Measurements from ENCODE around the gene A1CF.
"Not testable (repeated sequence)": the region's sequence is repeated elsewhere in the genome, so short reads cannot be mapped to it uniquely, and the experiment has no call there.

A1CF gene, protein sequence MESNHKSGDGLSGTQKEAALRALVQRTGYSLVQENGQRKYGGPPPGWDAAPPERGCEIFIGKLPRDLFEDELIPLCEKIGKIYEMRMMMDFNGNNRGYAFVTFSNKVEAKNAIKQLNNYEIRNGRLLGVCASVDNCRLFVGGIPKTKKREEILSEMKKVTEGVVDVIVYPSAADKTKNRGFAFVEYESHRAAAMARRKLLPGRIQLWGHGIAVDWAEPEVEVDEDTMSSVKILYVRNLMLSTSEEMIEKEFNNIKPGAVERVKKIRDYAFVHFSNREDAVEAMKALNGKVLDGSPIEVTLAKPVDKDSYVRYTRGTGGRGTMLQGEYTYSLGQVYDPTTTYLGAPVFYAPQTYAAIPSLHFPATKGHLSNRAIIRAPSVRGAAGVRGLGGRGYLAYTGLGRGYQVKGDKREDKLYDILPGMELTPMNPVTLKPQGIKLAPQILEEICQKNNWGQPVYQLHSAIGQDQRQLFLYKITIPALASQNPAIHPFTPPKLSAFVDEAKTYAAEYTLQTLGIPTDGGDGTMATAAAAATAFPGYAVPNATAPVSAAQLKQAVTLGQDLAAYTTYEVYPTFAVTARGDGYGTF

DNA sequence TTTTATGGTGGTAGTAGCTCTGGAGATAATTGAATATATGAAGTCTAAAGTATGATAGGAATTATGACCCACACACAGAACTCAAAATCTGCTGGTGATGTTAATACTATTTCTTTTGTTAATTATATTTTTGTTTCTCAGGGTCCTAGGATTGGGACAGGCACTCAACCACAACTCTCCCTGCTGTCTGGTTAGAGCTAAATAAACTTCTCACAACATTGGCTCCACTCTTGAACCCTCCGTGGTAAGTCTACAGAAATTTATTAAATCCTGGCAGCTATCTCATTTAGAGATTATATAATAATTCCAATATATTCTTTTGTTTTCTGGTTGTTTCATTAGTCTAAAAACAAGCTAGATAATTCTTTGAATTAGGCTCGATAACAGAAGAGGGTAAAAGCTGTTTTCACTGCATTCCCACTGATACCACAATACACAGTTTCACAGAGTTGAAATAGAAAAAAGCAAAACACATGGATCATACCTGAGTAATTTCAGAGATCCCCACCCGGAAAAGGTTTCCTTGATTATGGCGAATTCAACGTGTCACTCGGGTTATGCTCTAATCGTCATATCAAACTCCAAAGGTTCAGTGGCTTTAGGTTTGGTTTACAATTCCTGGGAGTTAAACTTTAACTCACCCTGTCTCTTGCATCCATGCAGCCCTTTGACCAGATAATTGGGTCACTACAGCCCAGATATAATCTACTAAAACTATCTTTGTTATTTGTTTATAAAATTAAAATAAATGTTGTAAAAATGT, at the start of gene A1CF:
Gene A1CF, minus strand, starts transcription at position 531 of the 763 bp plus-strand sequence. CDS start 25,687 bp downstream, outside the sequence.
- no peak for DNase-seq

DNA sequence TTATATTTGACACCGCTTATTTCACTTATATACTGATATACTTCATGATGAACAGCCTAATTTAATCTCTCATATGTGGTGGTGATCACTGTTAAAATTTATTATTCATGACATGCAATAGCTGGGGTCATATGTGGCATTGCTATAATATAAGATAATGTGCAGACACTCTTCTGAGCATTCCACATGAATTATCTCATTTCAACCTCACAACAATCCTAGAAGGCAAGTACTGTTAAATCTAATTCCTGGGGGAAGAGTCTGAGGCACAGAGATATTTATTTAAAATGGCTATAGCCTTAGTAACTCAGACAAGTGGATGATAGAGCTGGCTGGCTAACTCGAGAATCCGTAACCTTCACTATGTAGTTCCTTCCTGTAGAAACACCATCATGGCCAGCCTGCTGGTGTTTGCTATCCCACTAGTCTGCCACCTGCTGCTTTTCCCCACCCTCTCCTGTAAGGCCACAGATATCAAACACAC, 46.6 kb upstream of the A1CF start:
- no peak for DNase-seq

DNA sequence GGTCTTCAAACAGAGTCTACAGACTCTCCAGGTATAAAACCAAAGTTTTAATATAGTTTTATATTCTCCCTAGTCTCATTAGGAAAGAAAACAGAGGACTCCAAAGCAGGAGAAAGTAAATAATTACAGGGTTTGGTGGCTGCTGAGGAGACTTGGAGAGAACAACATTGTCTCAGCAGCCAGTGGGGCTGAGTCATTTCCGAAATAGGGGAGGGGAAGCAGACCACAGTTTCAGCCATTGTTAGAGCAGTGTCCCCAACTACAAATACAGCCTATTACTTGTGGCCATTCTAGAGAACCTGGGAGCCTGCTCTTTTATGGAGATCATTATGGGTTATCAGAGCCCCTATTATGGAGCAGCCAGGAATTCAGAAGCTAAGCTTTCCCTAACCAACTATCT, 44.2 kb upstream of the A1CF start:
- DNase-seq: no peak

DNA sequence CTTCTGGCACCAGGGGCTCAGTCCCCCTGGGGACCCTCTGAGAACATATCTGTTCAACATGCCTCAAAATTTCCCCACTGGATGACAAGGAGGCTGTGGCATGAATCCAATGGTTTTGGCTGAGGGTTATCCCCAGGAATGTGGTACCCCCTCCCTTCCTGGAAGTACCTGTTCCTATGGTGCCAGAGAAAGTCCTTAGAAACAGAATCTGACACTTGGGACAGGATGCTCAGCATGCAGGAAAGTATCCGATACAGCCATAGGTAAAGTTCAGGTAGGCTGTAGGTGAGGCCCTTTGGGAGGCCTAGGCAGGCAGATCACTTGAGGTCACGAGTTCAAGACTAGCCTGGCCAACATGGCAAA, 42.7 kb upstream of the A1CF start:
- no peak for DNase-seq

DNA sequence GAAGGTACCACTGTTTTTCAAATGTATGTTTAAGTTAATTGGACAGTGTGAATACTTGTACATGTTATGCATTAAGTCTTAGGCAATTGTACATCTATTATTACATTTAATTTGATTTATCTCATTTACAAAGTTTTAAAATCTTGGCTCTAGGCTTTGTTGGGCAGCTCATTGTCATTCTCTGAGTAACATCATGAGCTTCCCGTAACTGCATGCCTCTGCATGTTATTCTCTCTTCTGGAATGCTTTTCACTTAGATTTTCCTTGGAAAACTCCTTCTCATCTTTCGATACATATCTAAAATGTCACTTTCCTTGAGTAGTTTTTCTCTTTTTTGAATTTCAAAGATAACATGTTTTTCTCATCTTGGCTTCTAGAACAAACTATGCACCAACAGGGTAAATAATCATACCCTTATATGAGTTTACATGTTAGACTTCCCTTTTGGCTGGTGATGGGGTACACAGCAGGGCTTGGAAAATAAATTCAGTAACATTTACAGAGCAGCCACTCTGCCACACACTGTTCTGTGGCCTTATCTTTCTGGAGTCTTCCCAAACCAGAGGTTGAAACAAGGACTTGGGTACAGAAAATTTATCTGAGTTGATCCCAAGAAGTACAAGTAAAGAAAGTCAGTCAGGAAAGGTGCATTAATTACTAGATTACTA, 42.2 kb upstream of the A1CF start:
- no peak for DNase-seq

DNA sequence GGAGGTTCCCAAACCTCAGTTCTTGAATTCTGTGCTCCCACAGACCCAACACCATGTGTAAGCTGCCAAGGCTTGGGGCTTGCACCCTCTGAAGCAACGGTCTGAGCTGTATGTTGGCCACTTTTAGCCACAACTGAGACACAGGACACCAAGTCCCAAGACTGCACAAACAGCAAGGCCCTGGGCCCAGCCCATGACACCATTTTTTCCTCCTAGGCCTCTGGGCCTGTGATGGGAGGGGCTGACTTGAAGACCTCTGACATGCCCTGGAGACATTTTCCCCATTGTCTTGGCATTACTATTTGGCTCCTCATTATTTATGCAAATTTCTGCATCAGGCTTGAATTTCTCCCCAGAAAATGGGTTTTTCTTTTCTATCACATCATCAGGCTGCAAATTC, 38.0 kb upstream of the A1CF start:
- DNase-seq: not testable (repeated sequence)

DNA sequence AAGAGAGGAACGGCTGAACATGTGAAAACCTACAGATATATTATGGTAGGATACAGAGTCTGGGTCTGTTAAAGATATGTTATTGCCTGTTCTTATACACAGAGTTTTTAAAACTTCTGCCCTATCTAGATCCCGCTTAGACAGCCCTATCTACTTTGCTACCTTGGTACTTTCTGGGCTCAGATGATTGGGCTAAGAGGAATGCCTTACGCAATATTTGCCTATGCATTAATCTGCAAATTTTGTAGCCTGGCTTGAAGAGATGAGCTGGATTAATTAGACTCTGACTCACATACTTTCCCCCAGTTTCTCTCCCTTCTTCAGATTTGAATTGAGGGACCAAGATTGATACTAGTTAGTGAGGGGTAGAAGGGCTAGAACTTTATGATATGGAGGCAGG, 33.6 kb upstream of the A1CF start:
- no peak for DNase-seq

DNA sequence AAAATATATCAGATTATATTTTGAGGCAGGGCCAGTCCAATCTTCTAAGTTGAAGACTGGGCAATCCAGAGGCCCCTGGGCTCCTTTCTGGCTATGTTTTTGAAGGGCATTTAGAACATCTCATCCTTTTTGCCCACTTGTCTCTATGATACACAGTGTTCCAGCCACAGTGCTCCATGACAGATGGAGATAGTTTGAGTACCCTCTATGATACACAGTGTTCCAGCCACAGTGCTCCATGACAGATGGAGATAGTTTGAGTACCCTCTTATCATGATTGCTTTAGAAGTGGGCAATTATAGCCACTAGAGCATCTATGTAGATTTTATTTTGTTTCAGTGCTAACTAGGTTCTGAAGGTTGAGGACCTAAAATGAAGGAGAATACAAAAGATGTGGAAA, 33.1 kb upstream of the A1CF start:
- no peak for DNase-seq

DNA sequence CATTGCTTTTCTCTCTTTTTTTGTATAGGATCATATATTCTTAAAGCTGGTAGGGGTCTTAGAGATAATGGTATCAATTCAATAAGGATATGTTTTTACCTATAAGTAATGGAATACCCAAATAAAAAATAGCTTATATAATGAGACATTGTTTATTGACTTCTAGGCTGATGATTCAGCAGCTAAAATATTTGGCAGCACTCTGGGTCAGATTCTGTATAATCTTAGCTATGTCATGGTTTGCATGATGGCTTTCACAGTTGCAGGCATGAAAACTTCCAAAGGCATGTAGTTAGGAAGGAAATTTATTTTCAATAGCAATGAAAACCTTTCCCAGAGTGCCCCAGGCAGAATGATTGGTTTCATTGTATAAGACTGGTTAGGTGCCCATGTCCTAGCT, 32.1 kb upstream of the A1CF start:
- DNase-seq: no peak

DNA sequence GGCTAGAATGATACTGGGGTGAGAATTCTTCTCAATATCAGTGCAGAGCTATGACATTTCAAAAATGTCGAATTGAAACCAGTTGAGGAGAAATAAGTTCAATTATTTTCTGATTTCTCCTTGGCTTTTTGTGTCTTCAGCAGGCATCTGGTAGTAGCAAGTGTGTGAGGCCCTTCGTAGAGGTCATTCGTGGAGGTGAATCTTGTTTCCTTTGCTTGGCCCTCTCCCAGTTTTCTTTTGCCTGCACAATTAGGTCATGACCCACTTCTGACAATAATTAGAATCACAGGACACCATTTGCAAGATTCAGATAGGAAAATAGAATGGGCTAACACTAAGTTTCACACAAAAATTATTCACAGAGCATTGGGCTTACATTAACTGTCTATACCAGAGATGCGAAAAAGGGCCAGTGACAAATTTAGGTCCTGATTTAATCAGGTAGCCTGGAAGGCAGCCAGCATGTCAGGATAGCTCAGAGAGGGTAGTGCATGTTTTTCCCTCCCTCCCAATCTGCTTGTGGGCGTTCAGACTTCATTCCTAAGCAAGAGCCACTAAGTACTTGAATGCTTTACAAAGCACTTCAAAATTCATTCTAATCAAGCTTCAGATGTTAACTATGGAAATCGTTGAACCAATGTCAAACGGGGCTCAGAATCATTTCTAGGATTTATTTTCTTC, 24.0 kb upstream of the A1CF start:
- no peak for DNase-seq

DNA sequence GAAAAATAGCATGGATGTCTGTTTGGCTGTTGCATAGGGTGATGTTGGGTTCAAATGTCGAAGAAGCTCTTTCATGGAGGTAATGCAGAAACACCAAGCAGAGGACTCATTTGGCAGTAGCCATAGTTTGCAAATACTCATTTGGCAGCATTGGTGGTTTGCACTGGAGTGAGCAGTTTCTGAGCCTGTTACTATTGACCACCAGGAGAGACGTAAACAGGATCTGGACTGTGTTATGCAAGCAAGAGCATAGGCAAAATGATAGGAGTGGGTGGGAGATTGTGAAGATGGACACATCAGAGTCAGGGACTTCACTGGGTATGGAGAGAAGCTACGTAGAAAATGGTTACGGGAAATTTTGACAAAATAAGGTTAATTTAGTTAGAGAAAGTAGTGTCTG, 22.9 kb upstream of the A1CF start:
- DNase-seq: no peak

DNA sequence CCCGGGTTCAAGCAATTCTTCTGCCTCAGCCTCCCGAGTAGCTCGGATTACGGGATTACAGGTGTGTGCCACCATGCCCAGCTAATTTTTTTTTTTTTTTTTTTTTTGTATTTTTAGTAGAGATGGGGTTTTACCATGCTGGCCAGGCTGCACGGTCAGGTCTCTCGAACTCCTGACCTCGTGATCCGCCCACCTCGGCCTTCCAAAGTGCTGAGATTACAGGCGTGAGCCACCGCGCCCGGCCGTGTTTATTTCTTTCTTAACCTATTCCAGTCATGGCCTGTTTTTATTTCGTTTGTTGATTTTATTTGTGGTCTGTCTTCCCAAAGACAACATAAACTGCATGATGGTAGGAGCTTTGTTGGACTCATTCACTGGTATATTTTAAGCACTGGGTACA, 20.4 kb upstream of the A1CF start:
- not testable (repeated sequence) for DNase-seq

DNA sequence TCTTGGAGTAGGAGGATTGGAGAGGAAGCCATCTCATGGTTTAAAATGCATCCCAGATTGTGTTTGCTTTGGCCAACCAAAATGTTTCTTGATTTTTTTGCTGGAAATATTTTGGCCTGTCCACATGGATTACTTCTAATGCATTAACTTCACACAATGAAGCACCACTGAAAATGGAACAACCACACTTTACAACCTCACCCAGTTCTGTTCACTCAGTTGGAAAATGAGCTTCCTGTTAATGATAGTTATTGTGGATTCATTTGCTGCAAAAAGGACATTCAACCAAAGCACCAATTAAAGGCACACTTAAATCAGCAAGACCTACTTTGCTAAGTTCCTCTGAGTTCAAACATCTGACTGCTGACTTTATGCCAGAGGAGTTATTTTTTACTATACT, 11.3 kb upstream of the A1CF start:
- no peak for DNase-seq

DNA sequence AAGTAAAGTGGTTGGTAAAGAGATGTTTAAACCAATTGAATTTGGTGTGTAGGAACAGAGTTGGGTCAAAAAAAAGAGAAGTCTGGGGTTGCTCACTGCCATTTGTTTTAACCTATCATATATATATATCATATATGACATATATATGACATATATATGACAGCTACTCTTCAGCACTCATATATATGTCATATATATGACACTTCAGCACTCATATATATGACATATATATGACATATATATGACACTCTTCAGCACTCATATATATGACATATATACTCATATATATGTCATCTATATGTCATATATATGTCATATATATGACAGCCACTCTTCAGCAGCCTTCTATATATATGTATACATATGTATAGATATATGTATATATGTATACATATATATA, 8.9 kb upstream of the A1CF start:
- DNase-seq: no peak

DNA sequence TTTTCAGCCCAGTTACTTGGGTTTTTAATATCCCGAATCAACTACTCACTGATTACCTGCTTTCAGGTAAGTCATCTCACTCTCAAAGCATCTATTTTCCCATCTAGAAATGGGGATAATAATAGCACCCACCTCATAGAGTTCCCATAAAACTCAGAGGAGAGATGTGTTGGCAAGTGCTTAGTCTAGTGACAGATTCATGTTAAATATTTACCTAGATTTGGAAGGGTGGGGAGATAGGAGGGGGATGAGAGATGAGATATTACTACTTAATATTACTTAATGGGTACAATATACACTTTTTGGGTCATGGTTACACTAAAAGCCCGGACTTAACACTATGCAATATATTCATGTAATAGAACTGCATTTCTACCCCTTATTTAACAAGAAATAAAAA, 7.0 kb upstream of the A1CF start:
- DNase-seq: no peak

DNA sequence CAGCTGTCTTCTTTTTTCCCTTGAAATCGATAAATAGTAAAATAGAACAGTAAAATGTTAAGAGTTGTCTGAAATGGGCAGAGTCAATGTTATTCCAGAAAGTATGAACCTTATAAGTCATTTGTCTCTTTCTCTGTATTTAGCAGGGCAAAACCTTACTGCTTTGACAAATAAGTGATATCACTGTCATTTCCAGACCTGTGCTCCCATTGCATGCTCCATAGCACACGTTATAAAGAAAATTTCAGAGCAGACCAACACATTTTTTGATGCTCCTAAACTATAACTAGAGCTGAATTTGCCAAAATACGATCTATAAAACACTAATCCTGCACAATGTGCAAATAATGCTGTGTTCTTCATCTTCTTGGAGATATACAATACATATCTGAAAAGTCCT, 1.1 kb downstream of the A1CF start:
- DNase-seq: no peak

DNA sequence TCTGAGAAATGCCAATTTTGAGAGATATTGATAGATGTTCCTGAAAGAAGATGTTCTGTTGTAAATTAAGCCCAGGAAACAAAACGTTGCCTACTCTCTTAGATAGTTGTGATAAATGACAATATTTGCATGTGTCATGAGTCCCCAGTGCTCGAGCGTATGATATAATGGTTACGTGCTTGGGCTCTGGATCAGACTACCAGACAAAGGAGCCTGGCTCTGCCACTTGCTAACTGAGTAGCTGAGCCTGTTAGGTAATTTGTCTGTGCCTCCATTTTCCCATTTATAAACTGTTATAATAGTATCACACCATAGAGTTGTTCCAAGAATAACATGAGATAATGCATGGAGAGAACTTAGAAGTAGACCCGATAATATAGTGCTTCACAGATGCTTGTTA, 1.8 kb downstream of the A1CF start:
- DNase-seq: no peak

DNA sequence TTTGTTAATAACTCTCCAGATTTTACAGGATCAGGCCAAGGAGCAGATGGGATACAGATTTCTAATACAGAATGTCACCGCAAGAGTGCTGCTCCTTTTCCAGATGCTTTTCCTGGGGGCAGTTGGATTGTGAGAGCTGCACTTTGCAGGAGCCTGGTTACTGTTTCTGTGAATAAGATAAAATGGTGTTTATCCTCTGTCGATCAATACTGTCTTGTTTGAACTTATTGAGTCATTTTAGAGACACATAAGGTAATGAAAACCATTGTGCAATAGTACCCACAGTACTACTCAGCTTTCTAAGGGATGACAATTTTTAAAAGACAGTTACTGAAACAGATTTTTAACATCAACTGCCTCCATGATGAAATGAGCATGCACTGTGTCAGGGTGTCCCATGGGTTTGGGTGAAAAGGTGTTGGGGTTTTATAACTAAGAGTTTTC, 2.9 kb downstream of the A1CF start:
- DNase-seq: no peak

DNA sequence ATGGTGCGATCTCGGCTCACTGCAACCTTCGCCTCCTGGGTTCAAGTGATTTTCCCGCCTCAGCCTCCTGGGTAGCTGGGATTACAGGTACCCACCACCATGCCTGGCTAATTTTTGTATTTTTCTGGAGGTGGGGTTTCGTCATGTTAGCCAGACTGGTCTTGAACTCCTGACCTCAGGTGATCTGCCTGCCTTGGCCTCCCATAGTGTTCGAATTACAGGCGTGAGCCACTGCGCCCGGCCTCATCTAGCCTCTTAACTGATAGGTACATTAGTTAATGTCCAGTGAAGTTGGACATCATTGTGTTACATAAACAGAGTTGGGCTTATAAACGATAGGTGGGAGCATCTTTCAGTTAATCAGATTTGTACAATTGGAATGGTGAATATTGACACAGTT, 4.4 kb downstream of the A1CF start:
- not testable (repeated sequence) for DNase-seq

DNA sequence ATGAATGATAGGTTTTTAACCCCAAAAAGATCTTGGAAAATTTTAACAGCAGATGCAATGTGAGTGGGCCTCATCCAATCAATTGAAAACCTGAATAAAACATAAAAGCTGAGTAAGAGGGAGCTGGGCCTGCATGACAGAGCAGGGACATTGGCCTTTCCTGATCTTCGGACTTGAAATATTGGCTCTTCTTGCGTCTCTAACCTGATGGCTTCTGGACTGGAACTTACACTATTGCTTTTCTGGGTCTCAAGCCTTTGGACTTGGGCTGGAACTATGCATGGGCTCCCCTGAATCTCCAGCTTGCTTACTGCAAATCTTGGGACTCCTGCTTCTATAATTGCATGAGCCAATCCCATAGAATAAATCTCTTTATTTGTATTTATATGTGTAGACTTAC, 9.0 kb downstream of the A1CF start:
- no peak for DNase-seq

DNA sequence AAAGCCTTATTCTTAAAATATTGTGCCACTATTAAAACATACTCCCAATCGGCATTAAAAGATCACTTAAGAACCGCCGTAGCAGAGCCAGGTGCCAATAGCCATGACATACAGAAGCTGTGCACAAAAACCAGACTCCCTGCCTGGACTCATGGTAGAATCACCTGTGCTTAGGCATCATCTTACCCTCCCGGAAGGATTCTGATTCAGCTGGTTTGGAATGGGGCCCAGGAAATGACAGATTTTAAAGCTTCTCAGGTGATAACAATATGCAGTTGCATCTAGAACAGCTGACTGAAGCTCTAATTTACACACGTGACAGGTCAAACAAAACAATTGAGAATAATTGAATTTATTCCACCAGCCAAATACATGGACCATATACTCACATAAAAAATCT, 10.7 kb downstream of the A1CF start:
- no peak for DNase-seq

DNA sequence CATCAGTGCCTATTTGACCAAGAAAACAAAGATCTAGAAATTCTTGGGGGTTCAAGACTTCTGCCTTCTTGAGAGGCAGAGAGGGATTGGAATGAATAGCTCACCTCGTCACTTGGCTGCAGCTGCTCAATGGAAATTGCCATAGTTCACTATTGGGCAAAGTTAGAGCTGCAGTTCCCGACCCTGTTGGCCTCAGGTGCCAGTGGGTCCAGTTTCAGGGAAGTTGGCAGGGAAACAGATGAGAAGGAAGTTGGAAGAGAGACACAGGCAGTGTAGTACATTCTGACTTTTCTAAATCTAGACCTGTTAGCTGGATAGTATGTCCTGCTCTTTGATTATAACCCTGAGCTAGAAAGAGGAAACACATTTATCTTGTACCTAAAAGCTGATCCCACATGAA, 19.1 kb downstream of the A1CF start:
- DNase-seq: no peak

DNA sequence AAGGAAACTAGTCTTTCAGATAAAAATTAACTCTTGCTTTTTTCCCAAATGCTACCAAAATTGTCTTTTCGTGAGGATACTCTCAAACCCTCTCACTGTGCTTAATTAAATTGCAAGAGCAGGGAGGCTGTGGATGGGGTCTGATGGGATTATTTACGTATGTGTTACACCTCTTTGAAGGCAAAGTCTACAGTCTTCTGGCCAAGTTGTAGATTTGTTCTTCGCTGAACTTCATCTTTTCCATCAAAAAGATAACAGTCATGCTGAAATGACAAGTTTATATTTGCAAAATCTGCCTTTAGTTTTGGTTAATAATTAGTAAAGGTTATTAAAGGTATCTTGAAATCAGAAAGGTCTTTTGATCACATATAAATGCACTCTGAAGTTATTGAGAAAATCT, 22.7 kb downstream of the A1CF start:
- DNase-seq: no peak
